OCI-LY1 (cell line): Measurements from ENCODE around the gene SPATA21.

Experiments used
- EZH2 ChIP-seq: fragments of 200-600 bp; sonication (generic), shearing (Covaris generic); IDR thresholded peaks from 2 replicates; pipeline ENCODE4 v1.8.0; 2017; ENCODE audit warnings: borderline replicate concordance, mixed run types, mild to moderate bottlenecking, antibody characterized with exemption, low read length, moderate library complexity, mixed read lengths
- TF ChIP-seq, protein P1 (sequence below): fragments of 200-600 bp; sonication (generic), shearing (Covaris generic); IDR thresholded peaks from 2 replicates; pipeline ENCODE4 v1.5.1; 2017; ENCODE audit warnings: mild to moderate bottlenecking, antibody characterized with exemption, low read length, moderate library complexity, mixed read lengths

DNA sequence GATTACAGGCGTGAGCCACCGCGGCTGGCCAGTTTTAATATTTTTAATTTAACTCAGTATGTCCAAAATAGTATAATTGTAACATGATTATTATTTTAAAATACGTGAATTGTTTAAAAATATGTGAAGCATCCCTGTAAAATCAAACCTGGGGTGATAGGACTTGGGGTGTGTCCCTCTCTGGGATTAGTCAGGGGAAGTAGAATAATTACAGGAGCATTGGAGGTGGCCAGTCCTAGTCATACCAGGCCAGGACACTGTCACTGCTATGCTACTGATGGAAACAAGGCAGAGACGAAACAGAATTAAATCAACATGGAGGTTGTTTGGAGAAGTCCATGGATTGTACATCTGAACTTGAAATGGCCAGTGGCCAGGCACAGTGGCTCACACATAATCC, 53.3 kb downstream of the SPATA21 start:
- TF ChIP-seq, protein P1, sequence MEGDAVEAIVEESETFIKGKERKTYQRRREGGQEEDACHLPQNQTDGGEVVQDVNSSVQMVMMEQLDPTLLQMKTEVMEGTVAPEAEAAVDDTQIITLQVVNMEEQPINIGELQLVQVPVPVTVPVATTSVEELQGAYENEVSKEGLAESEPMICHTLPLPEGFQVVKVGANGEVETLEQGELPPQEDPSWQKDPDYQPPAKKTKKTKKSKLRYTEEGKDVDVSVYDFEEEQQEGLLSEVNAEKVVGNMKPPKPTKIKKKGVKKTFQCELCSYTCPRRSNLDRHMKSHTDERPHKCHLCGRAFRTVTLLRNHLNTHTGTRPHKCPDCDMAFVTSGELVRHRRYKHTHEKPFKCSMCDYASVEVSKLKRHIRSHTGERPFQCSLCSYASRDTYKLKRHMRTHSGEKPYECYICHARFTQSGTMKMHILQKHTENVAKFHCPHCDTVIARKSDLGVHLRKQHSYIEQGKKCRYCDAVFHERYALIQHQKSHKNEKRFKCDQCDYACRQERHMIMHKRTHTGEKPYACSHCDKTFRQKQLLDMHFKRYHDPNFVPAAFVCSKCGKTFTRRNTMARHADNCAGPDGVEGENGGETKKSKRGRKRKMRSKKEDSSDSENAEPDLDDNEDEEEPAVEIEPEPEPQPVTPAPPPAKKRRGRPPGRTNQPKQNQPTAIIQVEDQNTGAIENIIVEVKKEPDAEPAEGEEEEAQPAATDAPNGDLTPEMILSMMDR: no peak
- TF ChIP-seq EZH2: no peak
